Uterus (tissue), 4 donors: ENCODE measurements around the gene FARS2. TPM values are rescaled to one million over a fixed set of nuclear protein-coding genes. Genes with fewer than 3 reads are reported as not detected.

ENCODE experiments used
- DNase-seq, 2 donors: peaks; one replicate each; pipeline ENCODE4 v3.0.0-alpha.2; 2019 to 2020
- H3K27ac ChIP-seq, 2 donors: fragments of 200-600 bp; sonication (generic); 1 replicate in 1 of 2; 2 replicates in 1 of 2; pipeline ENCODE4 v1.5.1; 2016 to 2018
- H3K27me3 ChIP-seq, 2 donors: fragments of 200-600 bp; sonication (generic); one replicate each; pipeline ENCODE4 v1.5.1; 2018 to 2019; ENCODE audit warnings: control low read depth in 1 of 2
- H3K36me3 ChIP-seq, 2 donors: fragments of 200-600 bp; sonication (generic); one replicate each; pipeline ENCODE4 v1.5.1; 2019; ENCODE audit warnings: control low read depth in 1 of 2
- H3K4me1 ChIP-seq, 2 donors: fragments of 200-600 bp; sonication (generic); one replicate each; pipeline ENCODE4 v1.5.1; 2018 to 2019; ENCODE audit warnings: control low read depth in 1 of 2
- H3K4me3 ChIP-seq, 2 donors: fragments of 200-600 bp; sonication (generic); 1 replicate in 1 of 2; 2 replicates in 1 of 2; pipeline ENCODE4 v1.5.1; 2018 to 2019; ENCODE audit warnings: mild to moderate bottlenecking in 1 of 2
- H3K9me3 ChIP-seq, 2 donors: fragments of 200-600 bp; sonication (generic); one replicate each; pipeline ENCODE4 v1.5.1; 2019; ENCODE audit warnings: control low read depth in 1 of 2
- CTCF ChIP-seq, 4 experiments: fragments of 200-600 bp in 2 of 4; fragments of 450-650 bp in 2 of 4; sonication (generic) in 2 of 4; IDR thresholded peaks; one replicate each; pipeline ENCODE4 v1.5.1; 2016 to 2019; ENCODE audit warnings: antibody characterized with exemption in 4 of 4, mild to moderate bottlenecking in 2 of 4, moderate library complexity in 1 of 4
- POLR2A ChIP-seq, 2 donors: fragments of 450-650 bp; IDR thresholded peaks; one replicate each; pipeline ENCODE4 v1.6.1; 2016; ENCODE audit warnings: antibody characterized with exemption in 2 of 2, mild to moderate bottlenecking in 1 of 2, moderate library complexity in 1 of 2
- intact Hi-C: fragments of 100-400 bp; cut with DNase I; formaldehyde crosslinking; loops from one replicate; pipeline ENCODE4 v1.15.1; 2023; ENCODE audit warnings: low total_unique reads
- total RNA-seq, 4 donors: library from RNA; depleted of rRNA in 3 of 4; stranded (reverse); fragments of >200 nt in 3 of 4; gene quantifications; one replicate each; pipeline versions ENCODE4 v1.1.0 to v1.2.4, GENCODE V29; 2014 to 2023
- donor health status: DM: yes; HTN: yes; CAD: no.

FARS2 gene
- total RNA-seq, 4 donors from 2014 or later: 14.4 to 32.5 (median 25.6) TPM

GRCh38 chr6:5525209-5525608, 263.9 kb downstream of the FARS2 start:
- H3K4me3 ChIP-seq: no peak overlapping the region
- no peak overlapping the region for H3K27ac ChIP-seq
- H3K27me3 ChIP-seq: no peaks in the 10 kb centered on the region
- no peaks in the 10 kb centered on the region for H3K36me3 ChIP-seq
- H3K4me1 ChIP-seq: no peaks in the 10 kb centered on the region
- intact Hi-C loops: no loop called here
- DNase-seq: no peak
- H3K9me3 ChIP-seq: no peaks in the 10 kb centered on the region
- TF ChIP-seq POLR2A (IDR thresholded peaks at IDR 0.05) (no peak), CTCF (IDR thresholded peaks at IDR 0.05) (no peak)

GRCh38 chr6:5529015-5529414, 267.7 kb downstream of the FARS2 start:
- no peak for DNase-seq
- intact Hi-C loops: no loop called here
- no peak overlapping the region for H3K27ac ChIP-seq
- no peaks in the 10 kb centered on the region for H3K9me3 ChIP-seq
- H3K36me3 ChIP-seq: no peaks in the 10 kb centered on the region
- TF ChIP-seq CTCF (IDR thresholded peaks at IDR 0.05) (no peak), POLR2A (IDR thresholded peaks at IDR 0.05) (no peak)
- no peaks in the 10 kb centered on the region for H3K4me1 ChIP-seq
- H3K4me3 ChIP-seq: no peak overlapping the region
- no peaks in the 10 kb centered on the region for H3K27me3 ChIP-seq

DNA sequence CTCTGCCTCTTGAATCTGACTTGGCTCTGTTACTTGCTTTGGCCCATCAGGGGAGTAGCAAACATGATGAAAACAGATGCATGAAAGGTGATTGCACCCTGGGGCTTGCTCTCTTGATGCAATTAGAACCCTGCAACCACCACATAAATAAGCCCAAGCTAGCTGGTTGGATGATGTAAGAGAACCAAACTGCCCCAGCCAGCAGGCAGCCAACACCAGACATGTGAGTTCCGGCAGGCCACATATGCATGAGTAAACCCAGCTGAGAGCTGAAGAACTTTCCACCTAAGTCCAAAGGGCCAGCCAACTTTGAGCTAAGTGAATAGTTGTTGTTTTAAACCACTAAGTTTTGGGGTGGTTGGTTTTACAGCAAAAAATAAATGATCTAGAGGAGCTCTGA, 268.4 kb downstream of the FARS2 start:
- H3K36me3 ChIP-seq: no peaks in the 10 kb centered on the region
- no peaks in the 10 kb centered on the region for H3K4me1 ChIP-seq
- no peak overlapping the region for H3K27ac ChIP-seq
- no peak for TF ChIP-seq POLR2A (IDR thresholded peaks at IDR 0.05)
- intact Hi-C loops: no loop called here
- H3K27me3 ChIP-seq: no peaks in the 10 kb centered on the region
- no peak for DNase-seq
- H3K9me3 ChIP-seq: no peaks in the 10 kb centered on the region
- no peak overlapping the region for H3K4me3 ChIP-seq

DNA sequence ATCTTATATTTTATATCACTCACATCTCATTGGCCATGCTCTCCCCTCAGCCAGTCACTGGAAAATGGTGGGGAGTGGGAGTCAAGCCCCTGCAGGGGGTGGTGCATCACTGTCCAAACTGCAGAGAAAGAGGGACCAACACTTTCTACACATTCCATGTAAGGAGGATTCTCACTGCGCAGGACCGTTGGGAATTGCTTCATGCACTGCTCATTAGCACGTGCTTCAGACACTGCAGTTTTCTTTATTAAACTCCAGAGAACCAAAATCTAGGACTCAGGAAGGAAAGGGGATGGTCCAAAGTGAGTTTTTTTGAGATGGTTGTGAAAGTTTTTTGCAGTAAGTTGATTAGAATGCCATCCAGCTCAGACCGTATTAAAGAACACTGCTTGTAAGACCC, 269.8 kb downstream of the FARS2 start:
- H3K36me3 ChIP-seq: no peaks in the 10 kb centered on the region
- intact Hi-C loops: no loop called here
- H3K9me3 ChIP-seq: no peaks in the 10 kb centered on the region
- H3K27me3 ChIP-seq: no peaks in the 10 kb centered on the region
- no peak for DNase-seq
- no peak for TF ChIP-seq POLR2A (IDR thresholded peaks at IDR 0.05)
- TF ChIP-seq CTCF (IDR thresholded peaks at IDR 0.05): no peak
- no peaks in the 10 kb centered on the region for H3K4me1 ChIP-seq
- H3K4me3 ChIP-seq: no peak overlapping the region
- H3K27ac ChIP-seq: no peak overlapping the region

DNA sequence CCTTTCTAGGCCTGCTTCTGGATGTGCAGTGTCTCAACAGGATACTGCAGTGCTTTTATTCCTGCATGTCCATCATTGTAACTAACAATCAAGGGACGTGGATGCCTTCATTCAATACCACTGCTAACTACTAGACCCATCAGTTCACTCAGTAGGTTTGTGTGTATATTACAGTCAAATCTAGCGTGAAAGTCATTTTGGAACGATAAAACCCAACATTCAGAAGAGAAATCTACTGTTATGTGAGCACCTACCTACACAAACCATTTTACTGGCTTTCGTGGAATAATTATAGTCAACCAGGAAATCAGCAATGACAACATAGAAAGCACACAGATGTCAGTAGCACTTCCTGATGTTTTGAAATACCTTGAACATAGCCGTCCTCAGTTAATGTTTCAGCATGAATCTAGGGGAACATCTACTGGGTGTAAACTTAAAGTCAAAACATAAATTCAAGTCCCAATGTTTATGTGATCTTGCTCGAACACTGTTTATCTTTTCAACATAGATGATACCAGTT, 270.6 kb downstream of the FARS2 start:
- intact Hi-C loops: no loop called here
- TF ChIP-seq POLR2A (IDR thresholded peaks at IDR 0.05) (no peak), CTCF (IDR thresholded peaks at IDR 0.05) (no peak)
- H3K27me3 ChIP-seq: no peaks in the 10 kb centered on the region
- no peaks in the 10 kb centered on the region for H3K9me3 ChIP-seq
- H3K4me1 ChIP-seq: no peaks in the 10 kb centered on the region
- H3K36me3 ChIP-seq: no peaks in the 10 kb centered on the region
- DNase-seq: no peak
- no peak overlapping the region for H3K27ac ChIP-seq
- H3K4me3 ChIP-seq: no peak overlapping the region

DNA sequence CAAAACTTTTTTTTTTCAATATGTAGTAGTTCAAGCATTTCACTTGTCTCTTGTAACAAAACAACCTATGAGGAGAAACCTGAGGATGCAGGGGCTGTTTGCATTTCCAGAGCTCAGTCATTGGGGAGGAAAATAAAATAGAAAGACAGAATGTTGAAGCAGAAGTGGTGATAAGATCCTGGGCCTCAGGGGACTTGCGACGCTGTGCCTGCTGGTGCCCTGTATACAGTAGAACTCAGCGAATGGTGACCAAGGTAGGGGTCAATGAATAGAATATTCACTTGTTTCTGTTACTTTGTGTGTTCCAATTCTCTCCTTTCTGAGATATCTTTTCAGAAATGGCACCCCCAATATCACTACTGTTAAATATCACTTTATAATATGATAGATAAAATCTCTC, 271.6 kb downstream of the FARS2 start:
- Histone ChIP-seq H3K4me3 (no peak overlapping the region), H3K9me3 (no peaks in the 10 kb centered on the region), H3K36me3 (no peaks in the 10 kb centered on the region), H3K27ac (no peak overlapping the region), H3K4me1 (no peaks in the 10 kb centered on the region), H3K27me3 (no peaks in the 10 kb centered on the region)
- intact Hi-C loops: no loop called here
- TF ChIP-seq POLR2A (IDR thresholded peaks at IDR 0.05): no peak
- no peak for TF ChIP-seq CTCF (IDR thresholded peaks at IDR 0.05)
- DNase-seq: no peak
